Lung (tissue), 12 donors: ENCODE results near the gene ANKRD44. TPM values are rescaled to one million over a fixed set of nuclear protein-coding genes. Genes with fewer than 3 reads are reported as not detected.

ENCODE experiments used
- ATAC-seq: fragments of 200-7000 bp; cut with Tn5 transposase; one replicate; pipeline ENCODE4 v1.9.1; 2020; ENCODE audit warnings: moderate number of reproducible peaks; ENCODE audit not compliant: insufficient read depth, low FRiP score
- DNase-seq, 3 donors: peaks; one replicate each; pipeline ENCODE4 v3.0.0-alpha.2; 2013 to 2017
- H3K27ac ChIP-seq, 2 donors: one replicate each; pipeline ENCODE4 v1.5.1; 2013; ENCODE audit warnings: mild to moderate bottlenecking in 2 of 2, moderate library complexity in 2 of 2, control low read depth in 1 of 2, inconsistent platforms in 1 of 2, low read depth in 1 of 2, low read length in 1 of 2
- H3K27me3 ChIP-seq, 3 donors: one replicate each; pipeline ENCODE4 v1.5.1; 2013; ENCODE audit warnings: low read length in 2 of 3; ENCODE audit not compliant: control insufficient read depth in 3 of 3, insufficient read depth in 3 of 3
- H3K36me3 ChIP-seq, 4 donors: one replicate each; pipeline ENCODE4 v1.5.1; 2013; ENCODE audit warnings: low read length in 4 of 4, mild to moderate bottlenecking in 1 of 4, moderate library complexity in 1 of 4; ENCODE audit not compliant: control insufficient read depth in 4 of 4, insufficient read depth in 4 of 4
- H3K4me1 ChIP-seq, 5 donors: one replicate each; pipeline ENCODE4 v1.5.1; 2013; ENCODE audit warnings: low read length in 5 of 5, mild to moderate bottlenecking in 2 of 5, moderate library complexity in 1 of 5; ENCODE audit not compliant: control insufficient read depth in 5 of 5, insufficient read depth in 5 of 5
- H3K4me3 ChIP-seq: one replicate; pipeline ENCODE4 v1.5.1; 2013; ENCODE audit warnings: mild to moderate bottlenecking, control low read depth, moderate library complexity
- H3K9ac ChIP-seq, 2 donors: one replicate each; pipeline ENCODE4 v1.5.1; 2013; ENCODE audit warnings: low read length in 2 of 2, control low read depth in 1 of 2; ENCODE audit not compliant: insufficient read depth in 1 of 2
- H3K9me3 ChIP-seq, 4 donors: one replicate each; pipeline ENCODE4 v1.5.1; 2013; ENCODE audit warnings: low read length in 3 of 4, mild to moderate bottlenecking in 1 of 4, moderate library complexity in 1 of 4; ENCODE audit not compliant: control insufficient read depth in 4 of 4, insufficient read depth in 3 of 4
- WGBS, 2 donors: extraction: QIAGEN DNeasy Blood & Tissue Kit; methylation state at CpG; one replicate each; pipeline ENCODE4 v1.1.7; 2013; 5-methylcytosine and 5-hydroxymethylcytosine counted together
- polyA plus RNA-seq, 2 donors: library from polyadenylated mRNA; stranded (reverse); fragments of 200-250 nt; gene quantifications; one replicate each; pipeline ENCODE4 v1.2.1, GENCODE V29; 2013
- total RNA-seq, 2 donors: library from RNA; depleted of rRNA in 1 of 2; stranded (reverse); fragments of >200 nt in 1 of 2; gene quantifications; one replicate each; pipeline ENCODE4 v1.2.1, GENCODE V29; 2014 to 2021
- TF ChIP-seq, protein P1 (sequence below): IDR thresholded peaks from 2 replicates; pipeline ENCODE4 v1.5.1; 2012; ENCODE audit warnings: mild to moderate bottlenecking; ENCODE audit errors: control extremely low read depth, extremely low read depth
- donor health status: control.
- donor health status: control.
- donor health status: Bipolar disorder and iron deficiency.
- donor health status: healthy.
- donor health status: DM: yes; HTN: yes; CAD: no.

ANKRD44 gene
- total and polyA plus RNA-seq, 4 donors: 7.1 to 73.8 (median 20.3) TPM

DNA sequence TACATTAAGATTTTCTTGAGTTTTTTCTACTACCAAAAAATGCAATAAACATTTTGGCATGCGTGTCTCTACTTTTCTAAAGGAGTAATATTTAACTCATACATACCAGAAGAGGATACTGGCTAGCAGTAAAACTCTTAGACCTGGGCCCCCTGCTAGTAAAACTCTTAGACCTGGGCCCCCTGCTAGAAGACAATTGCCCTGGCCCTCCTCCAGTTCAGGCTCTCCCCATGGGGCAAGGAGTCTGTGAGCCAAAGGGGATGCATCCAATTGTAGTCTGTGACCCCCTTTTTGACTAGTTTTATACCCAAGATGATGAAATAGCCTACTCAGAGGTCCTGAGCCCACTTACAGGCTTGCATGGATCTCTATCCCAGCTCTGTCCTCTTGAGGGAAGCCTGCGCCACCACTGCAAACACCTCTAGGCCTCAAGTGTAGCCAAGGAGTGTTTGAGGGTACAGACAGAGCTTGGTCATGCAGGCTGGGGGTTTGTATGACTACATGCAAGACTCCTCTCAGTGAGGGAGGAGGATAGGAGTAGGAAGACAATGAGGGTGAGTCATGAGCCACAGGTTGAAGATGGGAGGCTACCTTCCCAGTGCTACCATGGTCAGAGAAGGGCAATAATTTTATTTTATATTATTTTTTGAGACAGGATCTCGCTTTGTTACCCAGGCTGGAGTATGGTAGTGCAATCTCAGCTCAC lies 338.9 kb downstream of the ANKRD44 start:
- TF ChIP-seq, protein P1, sequence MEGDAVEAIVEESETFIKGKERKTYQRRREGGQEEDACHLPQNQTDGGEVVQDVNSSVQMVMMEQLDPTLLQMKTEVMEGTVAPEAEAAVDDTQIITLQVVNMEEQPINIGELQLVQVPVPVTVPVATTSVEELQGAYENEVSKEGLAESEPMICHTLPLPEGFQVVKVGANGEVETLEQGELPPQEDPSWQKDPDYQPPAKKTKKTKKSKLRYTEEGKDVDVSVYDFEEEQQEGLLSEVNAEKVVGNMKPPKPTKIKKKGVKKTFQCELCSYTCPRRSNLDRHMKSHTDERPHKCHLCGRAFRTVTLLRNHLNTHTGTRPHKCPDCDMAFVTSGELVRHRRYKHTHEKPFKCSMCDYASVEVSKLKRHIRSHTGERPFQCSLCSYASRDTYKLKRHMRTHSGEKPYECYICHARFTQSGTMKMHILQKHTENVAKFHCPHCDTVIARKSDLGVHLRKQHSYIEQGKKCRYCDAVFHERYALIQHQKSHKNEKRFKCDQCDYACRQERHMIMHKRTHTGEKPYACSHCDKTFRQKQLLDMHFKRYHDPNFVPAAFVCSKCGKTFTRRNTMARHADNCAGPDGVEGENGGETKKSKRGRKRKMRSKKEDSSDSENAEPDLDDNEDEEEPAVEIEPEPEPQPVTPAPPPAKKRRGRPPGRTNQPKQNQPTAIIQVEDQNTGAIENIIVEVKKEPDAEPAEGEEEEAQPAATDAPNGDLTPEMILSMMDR: no peak
- 64 to 83% methylated on average over 3 of the region's 3 CpGs for WGBS, 2 donors

DNA sequence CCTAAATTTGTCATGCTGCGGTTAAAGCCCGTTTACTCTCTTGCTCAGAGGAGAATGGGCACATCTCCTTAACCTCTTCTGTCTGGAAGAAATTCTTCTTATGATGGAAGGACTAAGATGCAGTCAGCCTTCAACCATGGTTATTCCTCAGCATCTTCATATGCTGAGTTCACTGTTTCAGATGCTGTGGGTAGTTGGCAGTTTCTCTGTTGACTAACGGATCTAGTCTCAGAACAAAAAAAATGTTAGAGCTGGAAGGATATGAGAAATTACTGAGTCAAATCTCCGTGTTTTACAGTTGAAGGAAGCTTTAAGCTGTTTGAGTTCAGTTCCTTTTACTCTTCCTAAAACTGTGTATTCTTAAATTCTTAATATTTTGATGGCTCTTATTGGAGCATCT lies 340.5 kb downstream of the ANKRD44 start:
- ATAC-seq (no peak), DNase-seq (no peak)
- TF ChIP-seq, protein P1: no peak
- no peaks in the 10 kb centered on the region for H3K27me3 ChIP-seq
- H3K4me1 ChIP-seq: peaks cover 0 to 9% (median 0%) of the 10 kb centered on the region in 5 donors
- no peaks in the 10 kb centered on the region for H3K36me3 ChIP-seq
- no peak overlapping the region for H3K9ac ChIP-seq
- H3K27ac ChIP-seq: no peak overlapping the region
- H3K9me3 ChIP-seq: no peaks in the 10 kb centered on the region
- no peak overlapping the region for H3K4me3 ChIP-seq
- 80 to 88% methylated on average over 4 of the region's 4 CpGs for WGBS, 2 donors

More for the DNA sequence above, 338.9 kb downstream of the ANKRD44 start:
- no peak for ATAC-seq
- no peak overlapping the region for H3K27ac ChIP-seq
- no peaks in the 10 kb centered on the region for H3K36me3 ChIP-seq
- no peak overlapping the region for H3K9ac ChIP-seq
- H3K4me1 ChIP-seq: peaks cover 0 to 6% (median 0%) of the 10 kb centered on the region in 5 donors
- no peaks in the 10 kb centered on the region for H3K9me3 ChIP-seq
- no peaks in the 10 kb centered on the region for H3K27me3 ChIP-seq
- no peak for DNase-seq
- H3K4me3 ChIP-seq: no peak overlapping the region

DNA sequence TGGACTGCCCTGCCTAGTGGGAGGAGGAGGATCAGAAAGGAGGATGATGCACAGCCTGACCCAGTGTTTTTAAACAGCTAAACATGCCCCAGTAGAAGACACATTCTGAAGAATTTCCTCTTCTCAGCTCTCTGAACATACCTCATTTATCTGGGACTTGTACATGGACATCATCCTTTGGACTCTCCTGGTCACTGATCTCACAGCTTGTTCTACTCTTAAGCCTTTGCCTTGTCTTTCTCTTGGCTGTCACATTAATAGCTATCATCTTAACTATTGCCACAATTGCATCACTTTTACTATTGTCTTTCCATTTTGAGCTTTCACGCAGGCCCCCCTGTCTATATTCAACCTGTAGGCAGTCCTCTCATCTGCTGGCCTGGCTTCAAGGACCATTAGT lies 342.1 kb downstream of the ANKRD44 start:
- H3K27ac ChIP-seq: no peak overlapping the region
- TF ChIP-seq, protein P1: no peak
- no peaks in the 10 kb centered on the region for H3K36me3 ChIP-seq
- H3K4me1 ChIP-seq: peaks cover 0 to 9% (median 0%) of the 10 kb centered on the region in 5 donors
- no peaks in the 10 kb centered on the region for H3K27me3 ChIP-seq
- no peak overlapping the region for H3K9ac ChIP-seq
- no peak for DNase-seq
- WGBS, 2 donors: 91 to 100% methylated on average over 1 of the region's 1 CpG
- H3K4me3 ChIP-seq: no peak overlapping the region
- no peak for ATAC-seq
- H3K9me3 ChIP-seq: no peaks in the 10 kb centered on the region
